Aorta (tissue), 5 donors: ENCODE results near the gene MR1. TPM values are rescaled to one million over a fixed set of nuclear protein-coding genes. Genes with fewer than 3 reads are reported as not detected.

Source experiments
- ATAC-seq: fragments of 200-7000 bp; cut with Tn5 transposase; one replicate; pipeline ENCODE4 v1.9.1; 2022; ENCODE audit warnings: moderate library complexity; ENCODE audit not compliant: low FRiP score
- DNase-seq, 2 donors: peaks; one replicate each; pipeline ENCODE4 v3.0.0-alpha.2; 2020
- H3K27ac ChIP-seq, 2 donors: one replicate each; pipeline ENCODE4 v1.5.1; 2013; ENCODE audit warnings: low read length in 2 of 2, mild to moderate bottlenecking in 2 of 2, moderate library complexity in 2 of 2, control low read depth in 1 of 2, inconsistent platforms in 1 of 2, low read depth in 1 of 2
- H3K27me3 ChIP-seq, 2 donors: one replicate each; pipeline ENCODE4 v1.6.1; 2013; ENCODE audit warnings: control low read depth in 1 of 2, low read length in 1 of 2, mild to moderate bottlenecking in 1 of 2, moderate library complexity in 1 of 2; ENCODE audit not compliant: insufficient read depth in 2 of 2, control insufficient read depth in 1 of 2
- H3K36me3 ChIP-seq, 2 donors: one replicate each; pipeline ENCODE4 v1.6.1; 2013; ENCODE audit warnings: control low read depth in 1 of 2, low read length in 1 of 2, mild to moderate bottlenecking in 1 of 2; ENCODE audit not compliant: insufficient read depth in 2 of 2, control insufficient read depth in 1 of 2
- H3K4me1 ChIP-seq, 2 donors: one replicate each; pipeline ENCODE4 v1.6.1; 2013; ENCODE audit warnings: low read length in 2 of 2, control low read depth in 1 of 2, mild to moderate bottlenecking in 1 of 2, moderate library complexity in 1 of 2; ENCODE audit not compliant: insufficient read depth in 2 of 2, control insufficient read depth in 1 of 2
- H3K4me3 ChIP-seq, 2 donors: one replicate each; pipeline ENCODE4 v1.5.1; 2013; ENCODE audit warnings: low read length in 2 of 2, control low read depth in 1 of 2, mild to moderate bottlenecking in 1 of 2
- H3K9me3 ChIP-seq: one replicate; pipeline ENCODE4 v1.6.1; 2013; ENCODE audit warnings: mild to moderate bottlenecking, low read length; ENCODE audit not compliant: control insufficient read depth
- WGBS, 2 donors: extraction: QIAGEN DNeasy Blood & Tissue Kit; methylation state at CpG; one replicate each; pipeline ENCODE4 v1.1.7; 2013; 5-methylcytosine and 5-hydroxymethylcytosine counted together
- intact Hi-C, 2 donors: fragments of 100-400 bp; cut with DNase I; formaldehyde crosslinking; loops; one replicate each; pipeline versions ENCODE4 v1.14.2 to v1.15.0; 2022
- polyA plus RNA-seq, 2 donors: library from polyadenylated mRNA; stranded (reverse); fragments of 200-250 nt; gene quantifications; one replicate each; pipeline ENCODE4 v1.2.3, GENCODE V29; 2013
- total RNA-seq, 2 donors: library from RNA; stranded (reverse); fragmentation: NEBNext Ultra II Directional; extraction: Animal tissue kit (Norgen Biotek cat#: 25700); gene quantifications; one replicate each; pipeline ENCODE4 v1.2.1, GENCODE V29; 2021
- donor health status: healthy with polysubstance abuse.
- donor health status: Bipolar disorder and iron deficiency.
- donor health status: DM: no; HTN: no; CAD: no.
- donor health status: DM: no; HTN: no; CAD: no.
- donor health status: DM: yes; HTN: yes; CAD: no.

Gene MR1
- total and polyA plus RNA-seq, 4 donors = 3.8 to 23.9 (median 18.4) TPM

- no peaks in the 10 kb centered on the region for H3K9me3 ChIP-seq
- H3K4me1 ChIP-seq = peaks cover 2 to 3% of the 10 kb centered on the region in 2 donors
- DNase-seq (peak; percentile 67 to 84), ATAC-seq (peak; percentile 31)
- H3K4me3 ChIP-seq = peak overlapping the region; percentile 63 to 99
- H3K27me3 ChIP-seq = no peaks in the 10 kb centered on the region
- H3K36me3 ChIP-seq = no peaks in the 10 kb centered on the region
- intact Hi-C loops = loop anchor here (5.0 to 10.0 kb wide), 2 partner anchors 54 to 67 kb away; partner anchors contain the start of genes MR1 (in 1 of the 2) and STX6 (in 1 of the 2)
- 0% methylated on average over 43 to 97 of the region's 97 CpGs for WGBS, 2 donors
- peak overlapping the region; percentile 50 to 81 for H3K27ac ChIP-seq
Measured at GRCh38 chr1:181089017-181089675, 55.4 kb downstream of the MR1 start.

- Histone ChIP-seq H3K4me1 (peaks cover 2 to 5% of the 10 kb centered on the region in 2 donors), H3K9me3 (no peaks in the 10 kb centered on the region), H3K36me3 (no peaks in the 10 kb centered on the region), H3K4me3 (peak overlapping the region; percentile 63 to 99), H3K27me3 (no peaks in the 10 kb centered on the region), H3K27ac (peak overlapping the region in 1 of 2 donors; percentile 69)
- peak; percentile 80 to 90 for DNase-seq
- ATAC-seq = peak; percentile 79
- intact Hi-C loops = loop anchor here (2.0 to 10.0 kb wide), 3 partner anchors 51 to 68 kb away; partner anchors contain the start of genes MR1 (in 1 of the 2) and STX6 (in 1 of the 2)
- WGBS, 2 donors = 0% methylated on average over 48 of the region's 48 CpGs
Measured at GRCh38 chr1:181089676-181090544, 56.1 kb downstream of the MR1 start.

GRCh38 chr1:181090641-181091126, 56.9 kb downstream of the MR1 start:
- WGBS, 2 donors = 27 to 40% methylated on average over 9 of the region's 9 CpGs
- no peaks in the 10 kb centered on the region for H3K9me3 ChIP-seq
- peaks cover 2 to 13% of the 10 kb centered on the region in 2 donors for H3K4me1 ChIP-seq
- DNase-seq = no peak
- H3K36me3 ChIP-seq = no peaks in the 10 kb centered on the region
- intact Hi-C loops = loop anchor here in 1 of 2 donors (2.0 kb wide), 1 partner anchor 50 kb away; no protein-coding TSS in a partner anchor
- no peaks in the 10 kb centered on the region for H3K27me3 ChIP-seq
- peak overlapping the region; percentile 63 to 99 for H3K4me3 ChIP-seq
- ATAC-seq = no peak
- no peak overlapping the region for H3K27ac ChIP-seq

GRCh38 chr1:181091309-181092040, 57.7 kb downstream of the MR1 start:
- intact Hi-C loops = loop anchor here in 1 of 2 donors (2.0 kb wide), 1 partner anchor 49 kb away; no protein-coding TSS in a partner anchor

GRCh38 chr1:181092056-181092455, 58.3 kb downstream of the MR1 start:
- H3K4me3 ChIP-seq = no peak overlapping the region
- WGBS, 2 donors = 79 to 86% methylated on average over 2 of the region's 2 CpGs
- H3K4me1 ChIP-seq = peaks cover 2 to 14% of the 10 kb centered on the region in 2 donors

More at GRCh38 chr1:181091309-181092040, 57.7 kb downstream of the MR1 start:
- no peak for DNase-seq
- no peak for ATAC-seq
- H3K27me3 ChIP-seq = no peaks in the 10 kb centered on the region
- no peak overlapping the region for H3K27ac ChIP-seq
- H3K4me3 ChIP-seq = peak overlapping the region in 1 of 2 donors; percentile 99
- peaks cover 2 to 14% of the 10 kb centered on the region in 2 donors for H3K4me1 ChIP-seq
- no peaks in the 10 kb centered on the region for H3K36me3 ChIP-seq
- 91 to 96% methylated on average over 8 of the region's 8 CpGs for WGBS, 2 donors
- no peaks in the 10 kb centered on the region for H3K9me3 ChIP-seq

GRCh38 chr1:181092883-181093458, 59.2 kb downstream of the MR1 start:
- no peaks in the 10 kb centered on the region for H3K27me3 ChIP-seq
- no peaks in the 10 kb centered on the region for H3K36me3 ChIP-seq
- ATAC-seq (no peak), DNase-seq (no peak)
- H3K27ac ChIP-seq = no peak overlapping the region
- peaks cover 2 to 14% of the 10 kb centered on the region in 2 donors for H3K4me1 ChIP-seq
- 79 to 82% methylated on average over 4 of the region's 4 CpGs for WGBS, 2 donors
- H3K9me3 ChIP-seq = no peaks in the 10 kb centered on the region
- intact Hi-C loops = no loop called here
- H3K4me3 ChIP-seq = no peak overlapping the region

More at GRCh38 chr1:181092056-181092455, 58.3 kb downstream of the MR1 start:
- Histone ChIP-seq H3K36me3 (no peaks in the 10 kb centered on the region), H3K27me3 (no peaks in the 10 kb centered on the region), H3K9me3 (no peaks in the 10 kb centered on the region), H3K27ac (no peak overlapping the region)
- no peak for ATAC-seq
- intact Hi-C loops = no loop called here
- no peak for DNase-seq

GRCh38 chr1:181094416-181095212, 60.8 kb downstream of the MR1 start:
- DNase-seq (peak in 1 of 2 donors; percentile 61), ATAC-seq (peak; percentile 83)
- Histone ChIP-seq H3K27me3 (no peaks in the 10 kb centered on the region), H3K27ac (peak overlapping the region; percentile 46 to 65), H3K4me3 (no peak overlapping the region), H3K4me1 (peaks cover 0 to 14% of the 10 kb centered on the region in 2 donors), H3K9me3 (no peaks in the 10 kb centered on the region), H3K36me3 (no peaks in the 10 kb centered on the region)
- intact Hi-C loops = no loop called here
- 5 to 8% methylated on average over 7 of the region's 7 CpGs for whole genome bisulfite sequencing, 2 donors
